ENCODE results near the gene RPS6KA2. TPM values are rescaled to one million over a fixed set of nuclear protein-coding genes. Genes with fewer than 3 reads are reported as not detected.

Gene RPS6KA2
- total and polyA plus RNA-seq, 2 experiments from 2014 or later, result 19.3 to 24.0 TPM

DNA sequence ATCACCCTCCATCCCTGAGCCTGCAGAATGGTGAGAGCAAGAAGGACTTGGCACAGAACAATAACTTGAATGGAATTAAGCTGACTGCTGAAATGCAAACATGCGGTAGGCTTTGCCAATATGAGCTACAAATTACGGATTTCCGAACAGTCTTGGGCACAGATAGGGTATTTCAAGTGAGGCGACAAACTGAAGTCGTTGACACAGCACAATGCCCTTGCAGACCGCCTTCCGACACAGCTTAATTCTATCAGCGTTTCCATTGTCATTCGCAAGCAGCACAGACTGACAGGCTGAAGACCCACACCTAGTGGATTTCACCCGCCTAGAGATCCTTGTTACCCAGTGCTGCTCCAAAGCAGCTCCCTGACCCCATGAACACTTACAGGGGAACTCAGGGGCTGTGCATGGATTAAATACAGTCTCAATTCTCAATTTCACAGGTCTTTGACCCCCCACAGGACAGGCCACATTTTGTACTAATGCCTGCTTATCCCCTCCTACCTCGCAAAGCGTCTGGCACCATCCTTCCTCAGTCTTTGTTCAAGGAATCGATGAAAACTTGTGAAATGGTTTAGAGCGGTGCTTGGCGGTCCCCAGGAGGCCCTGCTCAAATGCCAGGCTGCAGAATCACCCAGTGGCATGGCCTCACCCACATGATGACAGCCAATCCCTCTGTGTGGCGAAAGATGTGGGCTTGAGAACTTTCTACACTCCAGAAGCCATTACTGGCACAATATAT, 75.1 kb downstream of the RPS6KA2 start:
- H3K4me3 ChIP-seq, result no peak overlapping the region
- DNase-seq (ENCODE audit: low read depth in 1 of 2, low spot score in 1 of 2), result no peak
- H3K27me3 ChIP-seq, result no peaks in the 10 kb centered on the region
- no peak overlapping the region for H3K27ac ChIP-seq
- TF ChIP-seq, protein P1, sequence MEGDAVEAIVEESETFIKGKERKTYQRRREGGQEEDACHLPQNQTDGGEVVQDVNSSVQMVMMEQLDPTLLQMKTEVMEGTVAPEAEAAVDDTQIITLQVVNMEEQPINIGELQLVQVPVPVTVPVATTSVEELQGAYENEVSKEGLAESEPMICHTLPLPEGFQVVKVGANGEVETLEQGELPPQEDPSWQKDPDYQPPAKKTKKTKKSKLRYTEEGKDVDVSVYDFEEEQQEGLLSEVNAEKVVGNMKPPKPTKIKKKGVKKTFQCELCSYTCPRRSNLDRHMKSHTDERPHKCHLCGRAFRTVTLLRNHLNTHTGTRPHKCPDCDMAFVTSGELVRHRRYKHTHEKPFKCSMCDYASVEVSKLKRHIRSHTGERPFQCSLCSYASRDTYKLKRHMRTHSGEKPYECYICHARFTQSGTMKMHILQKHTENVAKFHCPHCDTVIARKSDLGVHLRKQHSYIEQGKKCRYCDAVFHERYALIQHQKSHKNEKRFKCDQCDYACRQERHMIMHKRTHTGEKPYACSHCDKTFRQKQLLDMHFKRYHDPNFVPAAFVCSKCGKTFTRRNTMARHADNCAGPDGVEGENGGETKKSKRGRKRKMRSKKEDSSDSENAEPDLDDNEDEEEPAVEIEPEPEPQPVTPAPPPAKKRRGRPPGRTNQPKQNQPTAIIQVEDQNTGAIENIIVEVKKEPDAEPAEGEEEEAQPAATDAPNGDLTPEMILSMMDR (IDR thresholded peaks at IDR 0.05; ENCODE audit: low read depth, low read length), result no peak
- H3K4me1 ChIP-seq (ENCODE audit: low read depth), result no peaks in the 10 kb centered on the region
- no peaks in the 10 kb centered on the region for H3K9me3 ChIP-seq (ENCODE audit: low read depth)
- H3K36me3 ChIP-seq, result no peaks in the 10 kb centered on the region

DNA sequence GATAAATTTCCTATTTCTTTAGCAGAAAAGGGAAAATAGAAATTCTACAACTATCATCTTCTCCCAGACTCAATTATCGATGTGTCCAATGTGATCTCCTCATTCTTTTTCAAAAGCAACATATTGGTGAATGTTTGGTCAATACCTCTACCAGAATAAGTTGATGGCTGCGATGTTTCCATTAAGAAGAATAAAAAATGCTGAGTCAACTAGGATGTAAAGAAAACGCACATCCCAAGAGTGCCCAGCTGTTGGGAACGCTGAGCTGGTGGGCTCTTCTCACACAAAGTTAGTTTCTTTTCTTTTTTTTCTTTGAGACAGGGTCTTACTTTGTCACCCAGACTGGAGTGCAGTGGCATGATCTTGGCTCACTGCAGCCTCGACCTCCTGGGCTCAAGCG, 80.4 kb downstream of the RPS6KA2 start:
- no peaks in the 10 kb centered on the region for H3K27me3 ChIP-seq
- no peak overlapping the region for H3K27ac ChIP-seq
- H3K9me3 ChIP-seq (ENCODE audit: low read depth), result no peaks in the 10 kb centered on the region
- DNase-seq (ENCODE audit: low read depth in 1 of 2, low spot score in 1 of 2), result no peak
- TF ChIP-seq, protein P1 (IDR thresholded peaks at IDR 0.05; ENCODE audit: low read depth, low read length), result no peak
- H3K4me3 ChIP-seq, result no peak overlapping the region
- H3K36me3 ChIP-seq, result no peaks in the 10 kb centered on the region
- no peaks in the 10 kb centered on the region for H3K4me1 ChIP-seq (ENCODE audit: low read depth)

DNA sequence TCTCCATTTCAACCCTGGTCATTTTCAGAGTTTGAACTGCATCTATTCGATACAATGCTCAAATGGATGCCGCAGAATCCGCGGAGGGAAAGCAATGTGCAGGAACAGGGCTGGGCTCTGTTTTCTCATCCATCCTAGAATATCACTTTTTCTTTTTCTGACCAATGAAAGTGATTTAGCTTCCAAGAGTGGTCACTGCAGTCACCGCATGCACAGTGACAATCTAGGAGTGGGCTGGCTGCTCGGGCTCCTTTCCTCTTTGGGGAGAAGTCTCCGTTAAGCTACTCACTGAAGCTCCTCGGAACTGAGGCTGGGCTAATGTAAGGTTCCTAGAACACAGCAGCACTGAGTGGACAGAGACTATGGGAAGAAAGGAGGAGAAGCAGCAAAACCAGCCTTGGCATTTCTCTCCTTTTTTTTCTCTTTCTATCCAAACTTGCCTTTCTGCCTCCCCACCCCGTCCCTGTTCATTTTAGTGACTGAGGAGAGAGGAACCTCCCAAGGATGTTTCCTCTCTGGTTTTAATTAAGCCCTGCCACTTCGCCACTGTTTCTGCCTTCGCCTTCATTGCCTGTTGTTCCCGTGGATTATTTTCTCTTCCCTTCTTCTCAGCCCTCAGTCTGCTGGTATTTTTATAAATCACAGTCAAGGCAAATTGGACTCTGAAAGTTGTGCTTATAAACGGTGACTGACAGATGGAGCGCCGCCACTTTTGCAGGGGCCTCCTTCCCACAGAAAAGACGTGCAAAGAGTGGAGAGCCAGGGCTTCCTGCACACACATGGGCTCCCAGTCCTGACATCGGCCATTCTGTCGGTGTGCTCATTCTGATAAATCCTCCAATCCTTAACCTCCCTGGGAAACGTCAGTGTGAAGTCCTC, 81.7 kb downstream of the RPS6KA2 start:
- DNase-seq (ENCODE audit: low read depth in 1 of 2, low spot score in 1 of 2), result no peak
- H3K9me3 ChIP-seq (ENCODE audit: low read depth), result no peaks in the 10 kb centered on the region
- no peak overlapping the region for H3K27ac ChIP-seq
- H3K27me3 ChIP-seq, result no peaks in the 10 kb centered on the region
- H3K4me1 ChIP-seq (ENCODE audit: low read depth), result no peaks in the 10 kb centered on the region
- H3K4me3 ChIP-seq, result no peak overlapping the region
- H3K36me3 ChIP-seq, result no peaks in the 10 kb centered on the region
- TF ChIP-seq, protein P1 (IDR thresholded peaks at IDR 0.05; ENCODE audit: low read depth, low read length), result no peak

DNA sequence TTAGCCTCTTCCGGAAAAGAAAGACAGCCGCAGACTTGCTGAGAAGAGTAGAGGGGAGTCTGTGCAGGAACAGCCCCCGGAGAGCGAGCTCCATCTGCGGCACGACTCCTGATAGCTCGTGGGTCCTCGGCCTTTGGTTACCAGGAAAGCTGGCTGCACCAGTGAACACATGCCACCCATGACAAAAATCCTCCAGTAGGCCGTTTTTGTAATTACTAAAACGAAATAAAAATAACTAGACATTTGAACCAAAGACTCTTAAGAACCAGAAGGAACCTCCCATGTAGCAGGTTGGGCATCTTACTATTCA, 82.8 kb downstream of the RPS6KA2 start:
- Histone ChIP-seq H3K36me3 (no peaks in the 10 kb centered on the region), H3K27me3 (no peaks in the 10 kb centered on the region), H3K9me3 (ENCODE audit: low read depth) (no peaks in the 10 kb centered on the region), H3K4me1 (ENCODE audit: low read depth) (no peaks in the 10 kb centered on the region), H3K27ac (no peak overlapping the region), H3K4me3 (no peak overlapping the region)
- no peak for DNase-seq (ENCODE audit: low read depth in 1 of 2, low spot score in 1 of 2)
- TF ChIP-seq, protein P1 (IDR thresholded peaks at IDR 0.05; ENCODE audit: low read depth, low read length), result no peak

DNA sequence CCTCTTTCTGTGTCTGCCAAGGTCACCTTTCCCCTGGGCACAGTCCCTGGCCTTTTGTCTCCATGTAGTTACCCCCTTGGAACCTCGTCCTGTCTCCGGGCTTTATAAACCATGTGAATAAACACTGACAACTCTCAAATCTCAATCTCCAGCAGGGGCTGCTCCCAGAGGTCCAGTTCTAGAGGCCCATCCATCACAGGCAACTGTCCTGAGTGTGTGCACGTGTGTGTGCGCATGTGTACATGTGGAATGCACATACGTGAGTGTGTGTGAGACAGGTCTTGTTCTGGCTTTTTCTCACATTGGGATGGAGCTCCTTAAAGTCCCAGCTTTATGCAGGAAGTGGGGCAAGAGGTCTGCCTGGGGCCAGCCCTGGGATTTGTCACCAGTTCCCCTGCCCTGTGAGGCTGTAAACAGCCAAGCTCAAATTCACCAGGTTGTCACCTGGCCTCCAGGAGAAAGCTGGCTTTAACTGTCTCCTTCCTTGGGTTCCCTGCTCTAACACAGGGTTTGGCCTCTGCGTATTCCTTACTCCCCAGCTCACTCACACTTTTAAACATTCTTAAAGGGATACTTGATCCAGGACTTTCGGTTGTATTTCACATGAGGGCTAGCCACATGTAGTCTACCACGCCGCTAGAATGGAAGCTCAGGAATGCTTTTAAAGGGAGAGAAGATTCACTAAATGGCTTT, 83.3 kb downstream of the RPS6KA2 start:
- no peaks in the 10 kb centered on the region for H3K27me3 ChIP-seq
- no peaks in the 10 kb centered on the region for H3K9me3 ChIP-seq (ENCODE audit: low read depth)
- no peak overlapping the region for H3K27ac ChIP-seq
- no peaks in the 10 kb centered on the region for H3K4me1 ChIP-seq (ENCODE audit: low read depth)
- DNase-seq (ENCODE audit: low read depth in 1 of 2, low spot score in 1 of 2), result no peak
- TF ChIP-seq, protein P1 (IDR thresholded peaks at IDR 0.05; ENCODE audit: low read depth, low read length), result no peak
- no peak overlapping the region for H3K4me3 ChIP-seq
- H3K36me3 ChIP-seq, result no peaks in the 10 kb centered on the region
